SK-N-SH (cell line): Measurements from ENCODE around the gene CRTC3. TPM values are rescaled to one million over a fixed set of nuclear protein-coding genes. Genes with fewer than 3 reads are reported as not detected.

Source experiments
- CTCF ChIA-PET: fragments of 300-600, 350-600 bp; formaldehyde crosslinking; extraction: SDS; loops from one replicate; lab custom pipeline; 2021; lab: Yijun Ruan, JAX
- POLR2A ChIA-PET: fragments of 350-600 bp; sonication (Branson Sonifier 250); formaldehyde crosslinking; extraction: SDS; loops from one replicate; lab custom pipeline; 2020; ENCODE audit warnings: antibody characterized with exemption, inconsistent platforms; lab: Yijun Ruan, JAX
- DNase-seq: peaks from one replicate; pipeline ENCODE4 v3.0.0; 2012
- H2AFZ ChIP-seq: fragments of 200-600 bp; sonication (generic); 2 replicates; pipeline ENCODE4 v1.8.1; 2016; ENCODE audit warnings: antibody characterized with exemption, mild to moderate bottlenecking, low read depth
- H3F3A ChIP-seq: fragments of 200-600 bp; sonication (generic); replicated peaks from 2 replicates; pipeline ENCODE3; 2016; ENCODE audit warnings: antibody characterized with exemption, mild to moderate bottlenecking; ENCODE audit not compliant: insufficient read depth
- H3K27ac ChIP-seq, 2 experiments: fragments of 200-500 bp in 1 of 2; fragments of 200-600 bp in 1 of 2; sonication (Bioruptor generic) in 1 of 2; sonication (generic), shearing (Covaris generic) in 1 of 2; 2 replicates each; pipeline versions ENCODE4 v1.5.1 to v1.6.1; 2014 to 2016; ENCODE audit warnings: low read depth in 2 of 2, inconsistent platforms in 1 of 2, low read length in 1 of 2, mild to moderate bottlenecking in 1 of 2, mixed read lengths in 1 of 2
- H3K27me3 ChIP-seq: fragments of 200-600 bp; sonication (generic), shearing (Covaris generic); 2 replicates; pipeline ENCODE4 v1.6.1; 2016; ENCODE audit warnings: mixed run types; ENCODE audit not compliant: insufficient read depth
- H3K36me3 ChIP-seq, 2 experiments: fragments of 200-500 bp in 1 of 2; fragments of 200-600 bp in 1 of 2; sonication (Bioruptor generic) in 1 of 2; sonication (generic) in 1 of 2; replicated peaks in 1 of 2; 2 replicates each; pipeline versions ENCODE3 to v1.5.1; 2014 to 2016; ENCODE audit warnings: low read length in 1 of 2, mild to moderate bottlenecking in 1 of 2; ENCODE audit not compliant: insufficient read depth in 2 of 2, control insufficient read depth in 1 of 2
- H3K4me1 ChIP-seq, 2 experiments: fragments of 200-500 bp in 1 of 2; fragments of 200-600 bp in 1 of 2; sonication (Bioruptor generic) in 1 of 2; sonication (generic), shearing (Covaris generic) in 1 of 2; 2 replicates each; pipeline versions ENCODE4 v1.5.1 to v1.6.1; 2014 to 2016; ENCODE audit warnings: low read depth in 1 of 2, low read length in 1 of 2, mixed run types in 1 of 2; ENCODE audit not compliant: insufficient read depth in 2 of 2, control insufficient read depth in 1 of 2
- H3K4me2 ChIP-seq: fragments of 200-600 bp; sonication (generic), shearing (Covaris generic); 2 replicates; pipeline ENCODE4 v1.6.1; 2017; ENCODE audit warnings: mixed run types
- H3K4me3 ChIP-seq, 2 experiments: fragments of 200-500 bp in 1 of 2; fragments of 200-600 bp in 1 of 2; sonication (Bioruptor generic) in 1 of 2; sonication (generic), shearing (Covaris generic) in 1 of 2; 2 replicates each; pipeline versions ENCODE4 v1.5.1 to v1.8.1; 2014 to 2016; ENCODE audit warnings: low read depth in 2 of 2, inconsistent platforms in 1 of 2, low read length in 1 of 2, mild to moderate bottlenecking in 1 of 2, mixed read lengths in 1 of 2, moderate library complexity in 1 of 2
- H3K79me2 ChIP-seq: fragments of 200-600 bp; sonication (generic); 2 replicates; pipeline ENCODE4 v1.8.1; 2017; ENCODE audit warnings: mild to moderate bottlenecking; ENCODE audit not compliant: insufficient read depth
- H3K9ac ChIP-seq: fragments of 200-600 bp; sonication (generic); 2 replicates; pipeline ENCODE4 v1.6.1; 2017; ENCODE audit warnings: mixed run types
- H3K9me2 ChIP-seq: fragments of 200-600 bp; sonication (generic); 2 replicates; pipeline ENCODE4 v1.6.1; 2017; ENCODE audit warnings: mixed run types
- H3K9me3 ChIP-seq: fragments of 200-600 bp; sonication (generic); 2 replicates; pipeline ENCODE4 v1.6.1; 2017; ENCODE audit warnings: mixed run types, mild to moderate bottlenecking, moderate library complexity
- H4K20me1 ChIP-seq: fragments of 200-600 bp; sonication (generic); 2 replicates; pipeline ENCODE4 v1.6.1; 2017; ENCODE audit warnings: mild to moderate bottlenecking, mixed run types; ENCODE audit not compliant: insufficient read depth
- CTCF ChIP-seq: fragments of 200-600 bp; sonication (generic); IDR thresholded peaks from 2 replicates; pipeline ENCODE4 v1.6.1; 2017; ENCODE audit warnings: antibody characterized with exemption, mild to moderate bottlenecking, moderate library complexity
- EP300 ChIP-seq, 2 experiments: IDR thresholded peaks; 2 replicates each; pipeline versions ENCODE4 v1.4.0 to v1.6.1; 2012; ENCODE audit warnings: borderline replicate concordance in 1 of 2, low read depth in 1 of 2, low read length in 1 of 2
- EZH2phosphoT487 ChIP-seq: fragments of 200-600 bp; sonication (generic); IDR thresholded peaks from 2 replicates; pipeline ENCODE4 v1.6.1; 2017; ENCODE audit warnings: low read depth, mixed run types, mild to moderate bottlenecking, antibody characterized with exemption, moderate library complexity, borderline replicate concordance
- FOSL2 ChIP-seq: IDR thresholded peaks from 2 replicates; pipeline ENCODE4 v1.4.0; 2012; ENCODE audit warnings: low read depth, mild to moderate bottlenecking, moderate library complexity, borderline replicate concordance
- GABPA ChIP-seq: IDR thresholded peaks from 2 replicates; pipeline ENCODE4 v1.4.0; 2012; ENCODE audit warnings: low read depth, mild to moderate bottlenecking
- GATA2 ChIP-seq: sonication (generic); formaldehyde crosslinking; IDR thresholded peaks from 2 replicates; pipeline ENCODE4 v1.5.0; 2020; ENCODE audit warnings: mild to moderate bottlenecking, missing genetic modification reagents
- JUND ChIP-seq: IDR thresholded peaks from 2 replicates; pipeline ENCODE4 v1.4.0; 2012
- MXI1 ChIP-seq: IDR thresholded peaks from 2 replicates; pipeline ENCODE4 v1.6.1; 2012; ENCODE audit warnings: mild to moderate bottlenecking, low read depth, low read length, improper control_type of control experiment
- NFIC ChIP-seq: IDR thresholded peaks from 2 replicates; pipeline ENCODE4 v1.4.0; 2012; ENCODE audit warnings: borderline replicate concordance
- NRF1 ChIP-seq: IDR thresholded peaks from 2 replicates; pipeline ENCODE4 v1.6.1; 2012; ENCODE audit warnings: low read depth, mild to moderate bottlenecking, low read length
- POLR2AphosphoS5 ChIP-seq: IDR thresholded peaks from 2 replicates; pipeline ENCODE4 v1.6.1; 2012; ENCODE audit warnings: low read depth, low read length
- RCOR1 ChIP-seq: fragments of 150-350 bp; IDR thresholded peaks from 2 replicates; pipeline ENCODE4 v1.6.1; 2017; ENCODE audit warnings: antibody characterized with exemption, low read length
- REST ChIP-seq: IDR thresholded peaks from 2 replicates; pipeline ENCODE4 v1.6.1; 2012; ENCODE audit warnings: mild to moderate bottlenecking, low read depth, low read length, moderate library complexity
- RFX5 ChIP-seq: IDR thresholded peaks from 2 replicates; pipeline ENCODE4 v1.6.1; 2012; ENCODE audit warnings: mild to moderate bottlenecking, improper control_type of control experiment, low read length
- RXRA ChIP-seq: IDR thresholded peaks from 2 replicates; pipeline ENCODE4 v1.4.0; 2012; ENCODE audit warnings: low read depth, mild to moderate bottlenecking, borderline replicate concordance
- SIN3A ChIP-seq: IDR thresholded peaks from 2 replicates; pipeline ENCODE4 v1.6.1; 2012; ENCODE audit warnings: low read depth, mild to moderate bottlenecking, low read length, moderate library complexity, borderline replicate concordance
- YY1 ChIP-seq: IDR thresholded peaks from 2 replicates; pipeline ENCODE4 v1.4.0; 2012; ENCODE audit warnings: low read depth, mild to moderate bottlenecking
- whole genome bisulfite sequencing: methylation state at CpG from one replicate; pipeline ENCODE4 v1.1.6; 2017; ENCODE audit warnings: low lambda C conversion rate; 5-methylcytosine and 5-hydroxymethylcytosine counted together
- polyA plus RNA-seq, 3 experiments: library from polyadenylated mRNA; depleted of rRNA; stranded (reverse); fragments of >200 nt; gene quantifications; 2 replicates each; pipeline ENCODE4 v1.2.3, GENCODE V29; 2012
- TF ChIP-seq, protein P1 (sequence below): IDR thresholded peaks from 2 replicates; pipeline ENCODE4 v1.4.0; 2012; ENCODE audit warnings: low read depth, borderline replicate concordance
- TF ChIP-seq, protein P2 (sequence below): IDR thresholded peaks from 2 replicates; pipeline ENCODE4 v1.4.0; 2012; ENCODE audit warnings: low read depth

CRTC3 gene
- polyA plus RNA-seq, 1 of the 3 experiments (the other 2 are of a cell fraction) = 16.7 TPM

DNA sequence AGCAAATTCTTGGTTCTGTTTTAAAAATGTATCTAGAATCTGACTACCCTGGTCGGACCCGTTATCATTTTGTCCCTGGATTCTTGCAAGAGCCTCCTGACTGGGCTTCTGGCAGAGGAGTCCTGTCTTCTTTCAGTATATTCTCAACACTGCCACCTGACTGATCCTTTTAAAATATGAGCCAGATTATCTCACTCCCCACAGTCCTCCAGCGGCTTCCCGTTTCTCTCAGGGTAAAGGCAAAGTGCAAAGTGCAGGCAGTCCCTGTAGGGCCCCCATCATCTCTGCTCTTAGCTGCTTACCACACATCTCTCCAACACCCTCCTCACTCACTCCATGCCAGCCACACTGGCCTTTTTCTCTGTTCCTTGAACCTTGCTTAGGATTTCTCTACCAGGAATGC is 28.4 kb downstream of the CRTC3 start:
- Histone ChIP-seq H3K4me2 (peak overlapping the region; percentile 53), H2AFZ (no peak overlapping the region), H3K79me2 (peaks cover 72% of the 10 kb centered on the region), H3F3A (peaks cover 51% of the 10 kb centered on the region), H3K36me3 (peaks cover 0 to 6% of the 10 kb centered on the region in 2 experiments), H3K27ac (peak overlapping the region; percentile 94 to 98), H4K20me1 (no peaks in the 10 kb centered on the region), H3K4me1 (peaks cover 46 to 60% of the 10 kb centered on the region in 2 experiments), H3K27me3 (no peaks in the 10 kb centered on the region), H3K9me3 (no peaks in the 10 kb centered on the region), H3K9me2 (no peaks in the 10 kb centered on the region), H3K9ac (peak overlapping the region; percentile 58), H3K4me3 (peak overlapping the region in 1 of 2 experiments; percentile 10; a peak in 2 of 4 replicates)
- 15% methylated on average over 4 of the region's 4 CpGs for WGBS
- peak; percentile 28 for DNase-seq
- TF ChIP-seq EP300 (IDR thresholded peaks at IDR 0.05; ENCODE audit: borderline replicate concordance in 1 of 2, low read depth in 1 of 2, low read length in 1 of 2) = 0 out of 4 replicates have a peak, but pooled peaks of 1 of the 2 experiments have one; percentile 10
- TF ChIP-seq, protein P1, sequence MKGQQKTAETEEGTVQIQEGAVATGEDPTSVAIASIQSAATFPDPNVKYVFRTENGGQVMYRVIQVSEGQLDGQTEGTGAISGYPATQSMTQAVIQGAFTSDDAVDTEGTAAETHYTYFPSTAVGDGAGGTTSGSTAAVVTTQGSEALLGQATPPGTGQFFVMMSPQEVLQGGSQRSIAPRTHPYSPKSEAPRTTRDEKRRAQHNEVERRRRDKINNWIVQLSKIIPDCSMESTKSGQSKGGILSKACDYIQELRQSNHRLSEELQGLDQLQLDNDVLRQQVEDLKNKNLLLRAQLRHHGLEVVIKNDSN = no peak
- CTCF ChIA-PET = interaction anchor here (1.0 to 1.4 kb wide), 2 partner anchors 45 to 238 kb away, joined by 3 read pairs; no protein-coding TSS in a partner anchor
- POLR2A ChIA-PET = interaction anchor here (0.6 to 1.8 kb wide), 2 partner anchors 60 to 80 kb away, joined by 4 to 5 read pairs; no protein-coding TSS in a partner anchor

GRCh38 chr15:90559119-90559518 is 29.4 kb downstream of the CRTC3 start:
- H3K4me3 ChIP-seq = no peak overlapping the region
- H3K9me2 ChIP-seq = no peaks in the 10 kb centered on the region
- H3K4me1 ChIP-seq = peaks cover 39 to 55% of the 10 kb centered on the region in 2 experiments
- POLR2A ChIA-PET = interaction anchor here (2.2 kb wide), 1 partner anchor 28 kb away, joined by 8 read pairs; no protein-coding TSS in a partner anchor
- H3K36me3 ChIP-seq = peaks cover 0 to 6% of the 10 kb centered on the region in 2 experiments
- H3K9me3 ChIP-seq = no peaks in the 10 kb centered on the region
- H2AFZ ChIP-seq = no peak overlapping the region
- H4K20me1 ChIP-seq = no peaks in the 10 kb centered on the region
- CTCF ChIA-PET = no interaction called here
- TF ChIP-seq JUND = no peak
- TF ChIP-seq SIN3A = no peak
- TF ChIP-seq FOSL2 = no peak
- no peak for TF ChIP-seq NRF1
- no peak for TF ChIP-seq RXRA
- TF ChIP-seq, protein P2, sequence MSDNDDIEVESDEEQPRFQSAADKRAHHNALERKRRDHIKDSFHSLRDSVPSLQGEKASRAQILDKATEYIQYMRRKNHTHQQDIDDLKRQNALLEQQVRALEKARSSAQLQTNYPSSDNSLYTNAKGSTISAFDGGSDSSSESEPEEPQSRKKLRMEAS = no peak
- TF ChIP-seq GABPA = no peak
- no peak for TF ChIP-seq EP300 (IDR thresholded peaks at IDR 0.05; ENCODE audit: borderline replicate concordance in 1 of 2, low read depth in 1 of 2, low read length in 1 of 2)
- no peak for TF ChIP-seq NFIC
- no peak for TF ChIP-seq MXI1
- TF ChIP-seq GATA2 (CRISPR knock-in tag) = no peak
- TF ChIP-seq EZH2phosphoT487 = no peak
- TF ChIP-seq, protein P1 = no peak
- TF ChIP-seq CTCF = no peak
- no peak for TF ChIP-seq YY1
- TF ChIP-seq RCOR1 = no peak
- no peak for TF ChIP-seq RFX5
- no peak for TF ChIP-seq REST
- TF ChIP-seq POLR2AphosphoS5 = no peak
- H3K27ac ChIP-seq = peak overlapping the region; percentile 94 to 98
- peaks cover 69% of the 10 kb centered on the region for H3K79me2 ChIP-seq
- 100% methylated on average over 1 of the region's 1 CpG for WGBS
- DNase-seq = no peak
- H3K27me3 ChIP-seq = no peaks in the 10 kb centered on the region
- H3K4me2 ChIP-seq = no peak overlapping the region
- peaks cover 42% of the 10 kb centered on the region for H3F3A ChIP-seq
- H3K9ac ChIP-seq = no peak overlapping the region
